Adipocyte (in vitro differentiated cells): Measurements from ENCODE around the gene FBXL2.

Experiments
- DNase-seq: peaks from one replicate; pipeline ENCODE4 v3.0.0-alpha.2; 2015; ENCODE audit warnings: low read depth
- H3K27me3 ChIP-seq: replicated peaks from 2 replicates; pipeline ENCODE4 v1.7.0; 2013; ENCODE audit warnings: mild to moderate bottlenecking, low read length, moderate library complexity; ENCODE audit not compliant: control insufficient read depth, insufficient read depth
- H3K36me3 ChIP-seq: 2 replicates; pipeline ENCODE4 v1.7.0; 2013; ENCODE audit warnings: low read length, mild to moderate bottlenecking, moderate library complexity; ENCODE audit not compliant: control insufficient read depth, insufficient read depth, severe bottlenecking
- H3K4me1 ChIP-seq: 2 replicates; pipeline ENCODE4 v1.7.0; 2013; ENCODE audit warnings: mild to moderate bottlenecking, low read length, moderate library complexity; ENCODE audit not compliant: control insufficient read depth, insufficient read depth
- H3K4me3 ChIP-seq: 2 replicates; pipeline ENCODE4 v1.7.0; 2013; ENCODE audit warnings: mild to moderate bottlenecking, low read length, moderate library complexity
- H3K9ac ChIP-seq: 2 replicates; pipeline ENCODE4 v1.7.0; 2013; ENCODE audit warnings: mild to moderate bottlenecking, low read length, moderate library complexity
- H3K9me3 ChIP-seq: 2 replicates; pipeline ENCODE4 v1.7.0; 2013; ENCODE audit warnings: mild to moderate bottlenecking, low read length, moderate library complexity; ENCODE audit not compliant: control insufficient read depth

Gene FBXL2, protein sequence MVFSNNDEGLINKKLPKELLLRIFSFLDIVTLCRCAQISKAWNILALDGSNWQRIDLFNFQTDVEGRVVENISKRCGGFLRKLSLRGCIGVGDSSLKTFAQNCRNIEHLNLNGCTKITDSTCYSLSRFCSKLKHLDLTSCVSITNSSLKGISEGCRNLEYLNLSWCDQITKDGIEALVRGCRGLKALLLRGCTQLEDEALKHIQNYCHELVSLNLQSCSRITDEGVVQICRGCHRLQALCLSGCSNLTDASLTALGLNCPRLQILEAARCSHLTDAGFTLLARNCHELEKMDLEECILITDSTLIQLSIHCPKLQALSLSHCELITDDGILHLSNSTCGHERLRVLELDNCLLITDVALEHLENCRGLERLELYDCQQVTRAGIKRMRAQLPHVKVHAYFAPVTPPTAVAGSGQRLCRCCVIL

DNA sequence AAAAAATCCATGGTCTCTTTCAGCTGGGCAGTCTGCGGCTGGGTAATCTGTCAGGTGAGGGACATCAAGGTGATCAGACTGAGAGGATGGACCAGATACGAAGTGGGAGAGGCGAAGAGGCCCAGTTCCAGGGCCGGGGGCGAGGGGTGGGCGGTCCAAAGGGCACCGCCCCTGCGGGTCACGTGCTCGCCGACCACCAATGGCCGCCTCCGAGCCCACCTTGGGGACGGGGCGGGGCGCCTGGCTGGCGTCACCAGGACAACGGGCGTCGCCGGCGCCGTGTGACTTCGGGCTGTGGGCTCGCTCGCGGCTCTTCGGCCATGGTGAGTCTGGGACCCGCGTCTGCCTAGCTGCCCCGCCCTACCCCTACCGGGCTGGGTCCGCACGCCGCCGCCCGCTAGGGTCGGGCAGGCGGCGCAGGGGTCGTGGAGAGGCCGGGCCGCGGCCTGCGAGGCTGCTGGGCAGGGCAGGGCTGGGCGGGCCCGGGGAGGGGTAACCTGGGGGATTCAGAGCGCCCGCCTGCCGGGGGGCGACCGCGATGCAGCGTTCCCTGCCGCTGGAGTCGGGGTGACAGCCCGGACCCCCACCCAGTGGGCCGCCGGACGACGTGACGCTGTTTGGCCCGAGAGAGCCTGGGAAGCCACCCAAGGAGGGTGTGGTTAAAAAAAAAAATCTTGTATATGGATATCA lies at the start of gene FBXL2:
Gene FBXL2 (plus strand): TSS at position 250 of the 690 bp plus-strand sequence. CDS start 71 bp downstream, at position 321.
- peak; percentile 93 for DNase-seq

DNA sequence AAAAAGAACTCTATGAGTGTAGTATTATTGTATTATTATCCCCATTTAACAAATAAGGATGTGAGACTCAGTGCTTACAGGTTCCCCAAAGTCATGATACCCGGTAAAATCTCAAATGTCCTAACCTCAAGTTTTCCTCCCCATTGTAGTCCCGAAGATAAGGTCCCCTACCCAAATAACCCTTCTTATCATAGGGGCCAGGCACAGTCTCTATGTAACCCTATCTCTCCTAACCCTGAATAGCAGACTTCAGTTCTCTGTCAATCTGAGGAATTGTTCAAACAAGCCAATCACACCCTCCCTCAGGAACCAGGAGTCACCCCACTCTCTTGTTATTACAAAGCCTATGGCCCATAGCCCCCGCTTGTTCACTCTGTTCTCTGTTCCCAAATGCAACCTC lies 48.2 kb upstream of the FBXL2 start:
- H3K4me1 ChIP-seq: no peaks in the 10 kb centered on the region
- H3K9me3 ChIP-seq: peaks cover 15% of the 10 kb centered on the region
- no peak overlapping the region for H3K9ac ChIP-seq
- H3K36me3 ChIP-seq: no peaks in the 10 kb centered on the region
- no peak overlapping the region for H3K4me3 ChIP-seq
- DNase-seq: no peak
- H3K27me3 ChIP-seq: peaks cover 28% of the 10 kb centered on the region

More for the DNA sequence above, at the start of gene FBXL2:
- no peaks in the 10 kb centered on the region for H3K4me1 ChIP-seq
- no peaks in the 10 kb centered on the region for H3K27me3 ChIP-seq
- peak within 1 kb of the TSS; percentile 83 for H3K9ac ChIP-seq
- H3K36me3 ChIP-seq: no peaks in the 10 kb centered on the region
- no peaks in the 10 kb centered on the region for H3K9me3 ChIP-seq
- peak within 1 kb of the TSS; percentile 79 for H3K4me3 ChIP-seq

DNA sequence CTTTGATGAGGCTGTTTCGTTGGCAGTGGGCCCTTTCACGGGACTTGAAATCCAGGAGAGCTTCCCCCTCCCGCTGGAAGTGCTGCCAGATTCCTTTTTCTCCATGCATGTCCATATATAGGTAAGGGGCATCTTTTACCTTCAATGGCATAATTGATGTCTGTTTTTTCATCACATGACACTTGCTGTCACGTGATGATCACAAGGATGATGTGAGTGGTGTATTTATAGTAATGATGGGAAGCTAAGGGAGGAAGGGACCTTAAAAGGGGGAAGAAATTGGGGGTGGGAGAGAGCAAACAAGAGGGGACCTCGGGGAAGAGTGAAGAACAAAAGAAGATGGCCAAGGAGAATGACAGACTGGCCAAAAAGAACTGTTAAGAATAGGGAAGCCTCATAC lies 47.3 kb upstream of the FBXL2 start:
- Histone ChIP-seq H3K9ac (no peak overlapping the region), H3K9me3 (peaks cover 15% of the 10 kb centered on the region), H3K36me3 (no peaks in the 10 kb centered on the region), H3K27me3 (peaks cover 28% of the 10 kb centered on the region), H3K4me3 (no peak overlapping the region), H3K4me1 (no peaks in the 10 kb centered on the region)
- DNase-seq: no peak

DNA sequence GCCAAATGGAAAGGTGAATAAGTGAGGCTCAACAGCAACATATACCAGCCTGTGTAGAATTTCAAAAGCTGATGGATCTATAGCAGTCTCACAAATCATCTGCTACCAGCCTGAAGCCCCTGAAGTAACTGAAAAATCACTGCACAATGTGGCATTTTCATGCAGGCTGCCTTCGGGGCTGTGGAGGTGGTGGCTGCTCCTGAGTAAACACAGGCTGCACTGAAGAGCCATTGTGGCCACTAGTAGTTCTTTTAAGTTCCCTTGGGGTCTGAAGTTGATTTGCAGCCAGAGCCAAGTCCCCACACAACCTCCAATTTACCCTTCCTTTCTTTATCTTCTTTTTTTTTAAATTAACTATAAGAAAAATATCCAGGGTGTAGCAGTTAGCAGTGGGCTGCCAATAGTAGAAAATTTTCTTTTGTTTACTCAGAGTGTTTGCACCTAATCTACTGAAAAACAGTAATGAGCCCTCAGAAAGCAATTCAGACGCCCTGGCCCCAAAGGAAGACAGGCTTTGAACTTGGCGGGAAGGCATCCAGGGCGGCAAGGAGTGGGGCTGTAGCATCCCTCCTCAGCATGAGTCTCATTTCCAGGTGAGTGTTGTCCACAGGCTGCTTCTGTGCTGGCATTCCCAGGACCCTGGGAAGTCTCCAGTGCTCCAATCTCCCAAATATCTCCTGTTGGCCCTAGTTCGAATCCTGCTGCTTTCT lies 45.3 kb upstream of the FBXL2 start:
- H3K4me3 ChIP-seq: no peak overlapping the region
- H3K36me3 ChIP-seq: no peaks in the 10 kb centered on the region
- H3K9me3 ChIP-seq: peaks cover 4% of the 10 kb centered on the region
- no peaks in the 10 kb centered on the region for H3K4me1 ChIP-seq
- no peak for DNase-seq
- no peak overlapping the region for H3K9ac ChIP-seq
- H3K27me3 ChIP-seq: peaks cover 32% of the 10 kb centered on the region

DNA sequence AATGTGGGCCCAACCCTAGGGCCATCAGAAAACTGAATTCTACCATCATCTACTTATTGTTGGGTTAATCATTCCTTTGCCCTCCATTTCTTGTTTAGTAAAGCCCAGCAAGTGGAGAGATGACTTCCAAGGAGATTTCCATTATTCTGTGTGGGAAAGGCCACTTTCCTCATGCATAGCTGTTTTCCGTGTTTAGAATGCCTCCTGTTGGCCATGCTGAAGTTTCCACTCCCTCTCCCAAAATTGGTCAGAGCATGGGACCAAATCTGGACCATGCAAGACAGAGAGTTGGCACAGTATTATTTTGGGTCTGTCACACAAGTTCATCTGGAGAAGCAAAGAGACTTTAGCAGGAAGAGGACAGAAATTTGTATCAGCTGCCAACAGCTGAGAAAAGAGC lies 43.4 kb upstream of the FBXL2 start:
- Histone ChIP-seq H3K9me3 (peaks cover under 1% of the 10 kb centered on the region), H3K36me3 (no peaks in the 10 kb centered on the region), H3K4me3 (no peak overlapping the region), H3K9ac (no peak overlapping the region), H3K27me3 (peaks cover 32% of the 10 kb centered on the region), H3K4me1 (no peaks in the 10 kb centered on the region)
- DNase-seq: no peak

DNA sequence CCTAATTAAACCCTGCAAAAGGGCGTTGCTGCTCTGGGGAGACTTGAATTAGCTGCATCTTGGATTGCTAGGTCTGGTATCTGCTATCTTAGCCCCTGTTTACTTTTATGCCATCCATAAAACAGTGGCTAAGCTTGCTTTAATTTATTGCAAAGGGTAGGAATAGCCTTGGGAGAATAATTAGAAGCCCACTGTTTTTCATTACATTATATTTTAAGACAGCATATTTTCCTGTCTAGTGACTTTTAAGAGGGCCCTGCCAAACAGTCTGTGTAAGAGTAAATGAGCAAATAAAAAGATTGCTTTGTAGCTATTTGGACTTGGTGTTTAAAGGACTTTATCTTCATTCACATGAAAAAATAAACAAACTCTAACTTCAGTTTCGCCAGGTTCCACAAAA lies 41.2 kb upstream of the FBXL2 start:
- Histone ChIP-seq H3K4me1 (no peaks in the 10 kb centered on the region), H3K36me3 (no peaks in the 10 kb centered on the region), H3K27me3 (peaks cover 19% of the 10 kb centered on the region), H3K9ac (no peak overlapping the region), H3K9me3 (peaks cover 6% of the 10 kb centered on the region), H3K4me3 (no peak overlapping the region)
- peak; percentile 7 for DNase-seq

DNA sequence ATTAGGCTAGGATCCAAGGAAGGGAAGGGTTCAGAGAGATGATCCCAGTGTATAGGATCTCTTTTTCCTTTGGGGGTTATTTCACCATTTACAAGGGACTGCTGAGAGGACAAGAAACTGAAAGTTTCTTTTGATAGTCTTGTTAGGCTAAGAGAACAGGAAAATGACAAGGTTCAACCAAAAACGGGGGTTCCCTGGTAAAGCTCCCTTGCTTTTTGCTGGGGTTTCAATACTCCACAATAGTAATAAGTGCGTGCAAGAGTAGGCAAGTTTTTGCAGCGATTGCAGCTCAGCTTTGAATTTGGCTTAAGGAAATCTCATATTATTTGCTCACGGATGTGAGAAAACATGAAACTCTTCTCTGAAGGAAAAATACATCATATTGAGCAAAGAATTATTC lies 39.8 kb upstream of the FBXL2 start:
- Histone ChIP-seq H3K36me3 (no peaks in the 10 kb centered on the region), H3K27me3 (peaks cover 8% of the 10 kb centered on the region), H3K4me3 (no peak overlapping the region), H3K9me3 (peaks cover 6% of the 10 kb centered on the region), H3K4me1 (no peaks in the 10 kb centered on the region), H3K9ac (no peak overlapping the region)
- no peak for DNase-seq

DNA sequence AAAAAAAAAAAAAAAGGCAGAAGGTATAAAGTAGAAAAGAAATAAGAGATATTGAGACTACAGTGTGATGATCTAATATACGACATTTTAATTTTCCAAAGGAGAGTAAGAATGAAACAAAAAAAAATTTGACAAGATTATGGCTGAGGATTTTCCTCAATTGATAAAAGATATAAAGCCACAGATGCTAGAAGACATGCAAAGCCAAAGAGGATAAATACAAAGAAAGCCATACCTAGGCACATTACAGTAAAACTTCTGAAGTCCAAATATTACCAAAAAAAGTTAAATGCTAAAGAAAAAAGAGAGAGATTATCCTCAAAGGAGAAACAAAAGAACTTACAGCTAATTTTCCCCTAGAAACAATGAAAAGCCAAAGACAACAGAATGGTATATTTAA lies 38.3 kb upstream of the FBXL2 start:
- no peak overlapping the region for H3K9ac ChIP-seq
- no peaks in the 10 kb centered on the region for H3K4me1 ChIP-seq
- DNase-seq: no peak
- H3K9me3 ChIP-seq: peaks cover 16% of the 10 kb centered on the region
- H3K4me3 ChIP-seq: no peak overlapping the region
- peaks cover 10% of the 10 kb centered on the region for H3K27me3 ChIP-seq
- H3K36me3 ChIP-seq: no peaks in the 10 kb centered on the region

DNA sequence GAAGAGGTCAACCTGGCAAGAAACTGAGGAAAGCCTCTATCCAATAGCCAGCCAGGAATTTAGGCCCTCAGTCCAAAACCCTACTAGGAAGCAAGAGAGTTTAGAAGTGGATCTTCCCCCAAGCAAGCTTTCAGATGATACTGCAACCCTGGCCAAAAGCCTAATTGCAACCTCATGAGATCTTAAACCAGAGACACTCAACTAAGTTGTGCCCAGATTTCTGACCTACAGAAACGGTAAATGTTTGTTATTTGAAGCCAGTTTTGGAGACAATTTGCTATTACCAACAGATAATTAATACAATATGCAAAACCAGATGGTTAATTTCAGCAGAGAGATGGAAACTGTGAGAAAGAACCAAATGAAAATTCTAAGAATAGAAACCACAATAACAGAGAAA lies 37.0 kb upstream of the FBXL2 start:
- Histone ChIP-seq H3K4me3 (no peak overlapping the region), H3K4me1 (no peaks in the 10 kb centered on the region), H3K9me3 (peaks cover 17% of the 10 kb centered on the region), H3K36me3 (no peaks in the 10 kb centered on the region), H3K9ac (no peak overlapping the region), H3K27me3 (peaks cover 15% of the 10 kb centered on the region)
- no peak for DNase-seq

DNA sequence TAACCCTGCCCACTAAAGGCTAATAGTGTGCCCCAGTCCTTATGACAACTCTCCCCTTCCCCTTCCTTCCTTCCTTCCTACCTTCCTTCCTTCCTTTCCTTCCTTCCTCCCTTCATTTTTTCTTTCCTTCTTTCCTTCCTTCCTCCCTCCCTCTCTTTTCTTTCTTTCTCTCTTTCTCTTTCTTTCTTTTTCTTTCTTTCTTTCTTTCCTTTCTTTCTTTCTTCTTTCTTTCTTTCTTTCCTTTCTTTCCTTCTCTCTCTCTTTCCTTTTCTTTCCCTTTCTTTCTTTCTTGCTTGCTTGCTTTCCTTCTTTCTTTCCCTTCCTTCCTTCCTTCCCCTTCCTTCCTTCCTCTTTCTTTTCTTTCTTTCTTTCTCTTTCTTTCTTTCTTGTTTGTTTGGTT lies 30.5 kb upstream of the FBXL2 start:
- no peak overlapping the region for H3K9ac ChIP-seq
- H3K9me3 ChIP-seq: peaks cover 12% of the 10 kb centered on the region
- no peak for DNase-seq
- H3K36me3 ChIP-seq: no peaks in the 10 kb centered on the region
- H3K27me3 ChIP-seq: peaks cover 11% of the 10 kb centered on the region
- no peaks in the 10 kb centered on the region for H3K4me1 ChIP-seq
- H3K4me3 ChIP-seq: no peak overlapping the region

DNA sequence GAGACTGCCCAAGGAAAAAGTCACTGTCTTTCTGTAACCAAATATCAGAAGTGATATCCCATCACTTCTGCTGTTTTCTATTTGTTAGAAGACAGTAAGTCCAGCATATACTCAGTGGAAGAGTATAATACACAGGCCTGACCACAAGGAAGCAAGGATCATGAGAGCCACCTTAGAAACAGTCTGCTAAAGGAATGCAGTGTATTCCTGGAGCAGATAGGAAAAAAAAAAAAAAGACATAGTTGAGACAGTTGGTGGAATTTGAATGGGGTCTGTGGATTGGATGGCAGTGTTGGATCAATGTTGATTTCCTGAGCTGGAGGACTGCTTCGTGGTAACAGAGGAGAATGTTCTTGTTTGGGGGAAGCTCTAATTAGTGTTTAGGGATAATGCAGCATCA lies 26.5 kb upstream of the FBXL2 start:
- no peak overlapping the region for H3K4me3 ChIP-seq
- H3K27me3 ChIP-seq: no peaks in the 10 kb centered on the region
- H3K9me3 ChIP-seq: no peaks in the 10 kb centered on the region
- H3K36me3 ChIP-seq: no peaks in the 10 kb centered on the region
- H3K9ac ChIP-seq: no peak overlapping the region
- no peaks in the 10 kb centered on the region for H3K4me1 ChIP-seq
- DNase-seq: peak; percentile 36
